ENCODE measurements around the gene TPRN. TPM values are rescaled to one million over a fixed set of nuclear protein-coding genes. Genes with fewer than 3 reads are reported as not detected.

Gene TPRN
- total and polyA plus RNA-seq, 2 of the 4 experiments (the other 2 are of a cell fraction) = 1.8 to 5.3 TPM

DNA sequence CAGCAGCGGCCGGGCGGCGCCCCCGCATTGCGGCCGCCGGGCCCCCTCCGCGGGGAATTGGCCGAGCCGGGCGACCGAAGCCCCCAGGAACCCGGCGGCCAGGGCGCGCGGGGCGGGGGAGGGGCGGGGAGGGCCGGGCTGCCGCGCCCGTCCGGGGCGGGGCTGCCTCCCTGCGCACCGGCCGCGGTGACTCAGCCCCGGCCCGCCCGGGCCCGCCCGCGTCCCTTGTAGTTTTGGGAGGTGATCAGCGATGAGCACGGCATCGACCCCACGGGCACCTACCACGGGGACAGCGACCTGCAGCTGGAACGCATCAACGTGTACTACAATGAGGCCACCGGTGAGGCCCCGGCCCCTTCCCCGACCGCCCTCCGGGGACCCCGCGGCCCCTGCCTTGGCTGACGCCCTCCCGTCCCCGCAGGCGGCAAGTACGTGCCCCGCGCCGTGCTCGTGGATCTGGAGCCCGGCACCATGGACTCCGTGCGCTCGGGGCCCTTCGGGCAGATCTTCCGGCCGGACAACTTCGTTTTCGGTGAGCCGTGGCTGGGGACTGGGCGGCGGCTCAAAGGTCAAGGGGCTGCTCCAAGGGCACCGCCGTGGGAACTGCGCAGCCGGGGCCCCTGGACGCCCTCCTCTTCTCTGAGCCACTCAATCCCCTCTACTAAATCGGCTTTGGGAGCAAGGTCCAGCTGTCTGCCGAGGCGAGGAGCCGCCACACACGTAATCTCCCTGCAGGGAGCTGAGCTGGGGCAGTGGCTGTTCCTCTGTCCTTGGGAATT is 41.1 kb upstream of the TPRN start:
- Histone ChIP-seq H3K79me1 (ENCODE audit: low read depth in 1 of 2, low read length in 2 of 2) (peaks cover 12 to 53% of the 10 kb centered on the region in 2 experiments; a peak in 3 of 4 replicates), H4K20me1 (ENCODE audit: insufficient read depth, low read length) (peaks cover 37% of the 10 kb centered on the region), H3K4me2 (ENCODE audit: low read depth, low read length) (peak overlapping the region; percentile 94), H3K4me1 (ENCODE audit: control insufficient read depth, insufficient read depth, low read length) (peaks cover 8% of the 10 kb centered on the region; the same call in 1 of the 2 replicates), H3K4me3 (ENCODE audit: insufficient read depth, low read depth, low read length) (peak overlapping the region; percentile 50), H4K8ac (ENCODE audit: low read depth in 2 of 2, low read length in 2 of 2) (no peak overlapping the region; a peak in 1 of 4 replicates), H4K5ac (ENCODE audit: low read depth, low read length) (no peak overlapping the region), H3K23ac (ENCODE audit: low read depth, low read length) (peak overlapping the region; percentile 14), H3K27me3 (ENCODE audit: control insufficient read depth, insufficient read depth, low read length) (no peaks in the 10 kb centered on the region), H4K91ac (ENCODE audit: insufficient read depth, low read depth, low read length) (peak overlapping the region; percentile 33; the same call in 1 of the 2 replicates), H2BK120ac (ENCODE audit: low read depth, low read length) (no peak overlapping the region), H2AK5ac (ENCODE audit: low read depth, low read length) (peak overlapping the region; percentile 94), H3K18ac (ENCODE audit: low read depth, low read length) (no peak overlapping the region), H3K36me3 (ENCODE audit: control insufficient read depth, insufficient read depth, low read length) (peaks cover 19% of the 10 kb centered on the region), H2AK9ac (replicated peaks; ENCODE audit: low read depth, low read length, poor library complexity) (peak overlapping the region; percentile 97), H3K4ac (ENCODE audit: low read depth, low read length) (peak overlapping the region; percentile 87), H2BK15ac (ENCODE audit: low read depth, low read length) (no peak overlapping the region), H3K56ac (ENCODE audit: extremely low read depth, insufficient read depth, low read length) (peak overlapping the region; percentile 59; the same call in 1 of the 2 replicates), H3K9me3 (ENCODE audit: control insufficient read depth, insufficient read depth, low read length) (no peaks in the 10 kb centered on the region), H2BK5ac (ENCODE audit: low read depth, low read length, poor library complexity, severe bottlenecking) (peak overlapping the region; percentile 49), H3K14ac (replicated peaks; ENCODE audit: low read depth, low read length) (peak overlapping the region; percentile 91), H3K9ac (ENCODE audit: low read depth, low read length) (peak overlapping the region; percentile 90), H3K9me1 (ENCODE audit: insufficient read depth, low read length) (peaks cover 4% of the 10 kb centered on the region), H3K27ac (ENCODE audit: insufficient read depth, low read length) (peak overlapping the region; percentile 77), H2BK20ac (ENCODE audit: low read depth, low read length) (no peak overlapping the region), H2AFZ (replicated peaks; ENCODE audit: low read length, poor library complexity) (peak overlapping the region; percentile 23)
- ChIA-PET POLR2A (ENCODE audit: unreplicated experiment) (no interaction called here), CTCF (no interaction called here)
- peak; percentile 32 for DNase-seq
- in situ Hi-C loops (cut with MboI; ENCODE audit: low sequenced_read_pairs) = no loop called here
- intact Hi-C loops (cut with micrococcal nuclease) = no loop called here
- TF ChIP-seq CHD1 (IDR thresholded peaks at IDR 0.05; ENCODE audit: low read depth, low read length) = peak; percentile 60; the same call in 1 of the 2 replicates
- TF ChIP-seq, protein P1, sequence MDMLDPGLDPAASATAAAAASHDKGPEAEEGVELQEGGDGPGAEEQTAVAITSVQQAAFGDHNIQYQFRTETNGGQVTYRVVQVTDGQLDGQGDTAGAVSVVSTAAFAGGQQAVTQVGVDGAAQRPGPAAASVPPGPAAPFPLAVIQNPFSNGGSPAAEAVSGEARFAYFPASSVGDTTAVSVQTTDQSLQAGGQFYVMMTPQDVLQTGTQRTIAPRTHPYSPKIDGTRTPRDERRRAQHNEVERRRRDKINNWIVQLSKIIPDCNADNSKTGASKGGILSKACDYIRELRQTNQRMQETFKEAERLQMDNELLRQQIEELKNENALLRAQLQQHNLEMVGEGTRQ (IDR thresholded peaks at IDR 0.05; ENCODE audit: low read depth, low read length) = no peak
- BruUV-seq (replicated peaks) = no TSS peak
- dilution Hi-C loops (cut with HindIII; ENCODE audit: low sequenced_read_pairs, unreplicated experiment) = no loop called here
- WGBS, 2 experiments (ENCODE audit: extremely low coverage in 2 of 2, insufficient read length in 1 of 2) = 0% methylated on average over 47 of the region's 83 CpGs; no CpG with 5 or more reads in 1 of the 2 experiments
- ATAC-seq (ENCODE audit: low read depth) = peak; percentile 33
